Endodermal cell (in vitro differentiated cells): ENCODE results near the gene LGI4. TPM values are rescaled to one million over a fixed set of nuclear protein-coding genes. Genes with fewer than 3 reads are reported as not detected.

Experiments
- DNase-seq: peaks from one replicate; pipeline ENCODE4 v3.0.0-alpha.2; 2017
- H3K27ac ChIP-seq: 2 replicates; pipeline ENCODE4 v1.5.1; 2013; ENCODE audit warnings: mild to moderate bottlenecking, low read depth, low read length, moderate library complexity
- H3K27me3 ChIP-seq: 2 replicates; pipeline ENCODE4 v1.6.1; 2013; ENCODE audit warnings: mild to moderate bottlenecking, low read length, moderate library complexity; ENCODE audit not compliant: insufficient read depth, control insufficient read depth, poor library complexity, severe bottlenecking
- H3K36me3 ChIP-seq: 2 replicates; pipeline ENCODE4 v1.7.0; 2013; ENCODE audit warnings: mild to moderate bottlenecking, low read length, moderate library complexity; ENCODE audit not compliant: control insufficient read depth, insufficient read depth
- H3K4me1 ChIP-seq: one replicate; pipeline ENCODE4 v1.7.0; 2013; ENCODE audit warnings: low read length; ENCODE audit not compliant: control insufficient read depth, insufficient read depth
- H3K4me3 ChIP-seq: 2 replicates; pipeline ENCODE4 v1.5.1; 2013; ENCODE audit warnings: mild to moderate bottlenecking, low read length, moderate library complexity
- H3K9ac ChIP-seq: 2 replicates; pipeline ENCODE4 v1.6.1; 2013; ENCODE audit warnings: mild to moderate bottlenecking, low read length, moderate library complexity; ENCODE audit not compliant: poor library complexity, severe bottlenecking; ENCODE audit errors: extremely low read depth
- H3K9me3 ChIP-seq: 2 replicates; pipeline ENCODE4 v1.6.1; 2013; ENCODE audit warnings: mild to moderate bottlenecking, low read length, moderate library complexity; ENCODE audit not compliant: control insufficient read depth
- H3K27ac Mint-ChIP-seq: 2 replicates; pipeline ENCODE4 v1.8.0; 2020; ENCODE audit warnings: mixed read lengths
- H3K27me3 Mint-ChIP-seq: 2 replicates; pipeline ENCODE4 v1.8.0; 2021; ENCODE audit warnings: mild to moderate bottlenecking, mixed read lengths; ENCODE audit not compliant: insufficient read depth
- H3K36me3 Mint-ChIP-seq: 2 replicates; pipeline ENCODE4 v1.8.0; 2020; ENCODE audit warnings: low read depth, mixed read lengths
- H3K4me1 Mint-ChIP-seq: 2 replicates; pipeline ENCODE4 v1.8.0; 2020; ENCODE audit warnings: mixed read lengths
- H3K4me3 Mint-ChIP-seq: 2 replicates; pipeline ENCODE4 v1.8.0; 2020; ENCODE audit warnings: mild to moderate bottlenecking, moderate library complexity, mixed read lengths
- H3K9me3 Mint-ChIP-seq: 2 replicates; pipeline ENCODE4 v1.8.0; 2020; ENCODE audit warnings: mild to moderate bottlenecking, mixed read lengths
- CTCF ChIP-seq: fragments of 200-600 bp; sonication (generic); conservative IDR thresholded peaks from 2 replicates; pipeline ENCODE4 v1.5.0; 2021; ENCODE audit warnings: antibody characterized with exemption, mild to moderate bottlenecking
- WGBS, 2 experiments: methylation state at CpG; one replicate each; pipeline versions ENCODE4 v1.1.5 to v1.1.7; 2013; ENCODE audit warnings: missing lambda C conversion rate in 2 of 2, mixed read lengths in 1 of 2; ENCODE audit not compliant: insufficient coverage in 1 of 2, insufficient read length in 1 of 2; 5-methylcytosine and 5-hydroxymethylcytosine counted together
- total RNA-seq, 2 donors: library from RNA; stranded (reverse); fragmentation: NEBNext Ultra II Directional in 1 of 2; extraction: Animal tissue kit (Norgen Biotek cat#: 25700) in 1 of 2; gene quantifications; 2 replicates in 1 of 2; 3 replicates in 1 of 2; pipeline ENCODE4 v1.2.1, GENCODE V29; 2021

Gene LGI4
- total RNA-seq, 2 donors from 2014 or later, result 0.27 to 0.37 TPM

- no peaks in the 10 kb centered on the region for H3K36me3 Mint-ChIP-seq
- H3K27me3 Mint-ChIP-seq, result peaks cover 42% of the 10 kb centered on the region
- Histone ChIP-seq H3K4me3 (peak overlapping the region; percentile 73), H3K27me3 (peaks cover 53% of the 10 kb centered on the region), H3K27ac (no peak overlapping the region), H3K9ac (no peak overlapping the region), H3K9me3 (no peaks in the 10 kb centered on the region), H3K4me1 (no peaks in the 10 kb centered on the region), H3K36me3 (no peaks in the 10 kb centered on the region)
- no peak overlapping the region for H3K27ac Mint-ChIP-seq
- 20 to 32% methylated on average over 8 to 20 of the region's 21 CpGs for whole genome bisulfite sequencing, 2 experiments
- H3K4me3 Mint-ChIP-seq, result peak overlapping the region; percentile 47
- H3K4me1 Mint-ChIP-seq, result peaks cover 11% of the 10 kb centered on the region
- peak; percentile 65 for DNase-seq
- no peak for TF ChIP-seq CTCF
- H3K9me3 Mint-ChIP-seq, result no peaks in the 10 kb centered on the region
Observed at GRCh38 chr19:35141837-35142605, 7.2 kb upstream of the LGI4 start.

- Mint-ChIP-seq H3K9me3 (no peaks in the 10 kb centered on the region), H3K27me3 (peaks cover 40% of the 10 kb centered on the region), H3K36me3 (no peaks in the 10 kb centered on the region), H3K27ac (no peak overlapping the region), H3K4me1 (peaks cover 11% of the 10 kb centered on the region), H3K4me3 (peak overlapping the region; percentile 47)
- TF ChIP-seq CTCF, result peak; percentile 55
- Histone ChIP-seq H3K27me3 (peaks cover 53% of the 10 kb centered on the region), H3K36me3 (no peaks in the 10 kb centered on the region), H3K9me3 (no peaks in the 10 kb centered on the region), H3K4me3 (no peak overlapping the region), H3K9ac (no peak overlapping the region), H3K27ac (no peak overlapping the region), H3K4me1 (no peaks in the 10 kb centered on the region)
- 6 to 21% methylated on average over 14 to 41 of the region's 48 CpGs for WGBS, 2 experiments
- peak; percentile 100 for DNase-seq
Observed at GRCh38 chr19:35140962-35141836, 6.3 kb upstream of the LGI4 start.

GRCh38 chr19:35140207-35140961 lies 5.5 kb upstream of the LGI4 start:
- H3K27ac ChIP-seq, result no peak overlapping the region
- DNase-seq, result no peak
- H3K27me3 Mint-ChIP-seq, result peaks cover 39% of the 10 kb centered on the region
- no peaks in the 10 kb centered on the region for H3K4me1 ChIP-seq
- no peak for TF ChIP-seq CTCF
- H3K9me3 ChIP-seq, result no peaks in the 10 kb centered on the region
- H3K9ac ChIP-seq, result no peak overlapping the region
- no peaks in the 10 kb centered on the region for H3K9me3 Mint-ChIP-seq
- no peak overlapping the region for H3K4me3 Mint-ChIP-seq
- WGBS, 2 experiments, result 71 to 83% methylated on average over 7 to 12 of the region's 12 CpGs
- H3K36me3 ChIP-seq, result no peaks in the 10 kb centered on the region
- no peak overlapping the region for H3K4me3 ChIP-seq
- H3K27me3 ChIP-seq, result peaks cover 48% of the 10 kb centered on the region
- peaks cover 11% of the 10 kb centered on the region for H3K4me1 Mint-ChIP-seq
- no peaks in the 10 kb centered on the region for H3K36me3 Mint-ChIP-seq
- H3K27ac Mint-ChIP-seq, result no peak overlapping the region
